Endothelial cell of umbilical vein (primary cell): ENCODE data around the gene CEP63. TPM values are rescaled to one million over a fixed set of nuclear protein-coding genes. Genes with fewer than 3 reads are reported as not detected.

Experiments
- BruUV-seq: library from RNA; stranded (reverse); fragments of 400-500 nt; replicated peaks from 2 replicates; lab custom pipeline; 2021; lab: Mats Ljungman, UMichigan
- CTCF ChIA-PET: fragments of 300-600, 350-600 bp; sonication (Branson Sonifier 250); formaldehyde crosslinking; loops from one replicate; lab custom pipeline; 2021; ENCODE audit warnings: antibody characterized with exemption, inconsistent platforms; lab: Charles Lee
- POLR2A ChIA-PET: fragments of 300-600, 350-600 bp; sonication (Branson Sonifier 250); formaldehyde crosslinking; loops from one replicate; lab custom pipeline; 2021; ENCODE audit warnings: antibody characterized with exemption, inconsistent platforms; lab: Charles Lee
- DNase-seq: peaks from one replicate; pipeline ENCODE4 v3.0.0-alpha.2; 2011; ENCODE audit warnings: low read depth, low spot score
- FAIRE-seq: peaks from 2 replicates; lab custom pipeline; 2011; peaks lifted over from hg19 to GRCh38; lab: Jason Lieb, UNC
- H2AFZ ChIP-seq: 2 replicates; pipeline ENCODE4 v1.6.0; 2012; ENCODE audit warnings: low read depth, low read length, control low read depth, inconsistent platforms
- H3K27ac ChIP-seq: 2 replicates; pipeline ENCODE4 v1.5.1; 2011; ENCODE audit warnings: low read depth, mild to moderate bottlenecking, control low read depth, low read length, moderate library complexity; ENCODE audit not compliant: insufficient read depth
- H3K27me3 ChIP-seq, 2 experiments: 2 replicates each; pipeline versions ENCODE4 v1.6.0 to v1.6.1; 2011; ENCODE audit warnings: low read length in 2 of 2, mixed read lengths in 1 of 2; ENCODE audit not compliant: control insufficient read depth in 2 of 2, insufficient read depth in 2 of 2
- H3K36me3 ChIP-seq, 2 experiments: 2 replicates in 1 of 2; 3 replicates in 1 of 2; pipeline ENCODE4 v1.5.1; 2011; ENCODE audit warnings: low read length in 2 of 2, mild to moderate bottlenecking in 1 of 2, moderate library complexity in 1 of 2; ENCODE audit not compliant: control insufficient read depth in 2 of 2, insufficient read depth in 2 of 2; ENCODE audit errors: extremely low read depth in 1 of 2
- H3K4me1 ChIP-seq: 3 replicates; pipeline ENCODE4 v1.5.1; 2011; ENCODE audit warnings: mild to moderate bottlenecking, low read length; ENCODE audit not compliant: control insufficient read depth, insufficient read depth; ENCODE audit errors: extremely low read depth
- H3K4me2 ChIP-seq: 2 replicates; pipeline ENCODE4 v1.6.1; 2011; ENCODE audit warnings: low read length, control low read depth, mixed read lengths; ENCODE audit not compliant: insufficient read depth
- H3K4me3 ChIP-seq, 3 experiments: fragments of 200-600 bp in 1 of 3; sonication (generic), shearing (Covaris generic) in 1 of 3; replicated peaks in 1 of 3; 2 replicates each; pipeline ENCODE4 v1.5.1; 2011 to 2016; ENCODE audit warnings: control low read depth in 3 of 3, low read length in 3 of 3, mild to moderate bottlenecking in 2 of 3, inconsistent platforms in 1 of 3, low read depth in 1 of 3, moderate library complexity in 1 of 3; ENCODE audit not compliant: insufficient read depth in 1 of 3
- H3K79me2 ChIP-seq: 2 replicates; pipeline ENCODE4 v1.6.0; 2012; ENCODE audit warnings: low read length, inconsistent platforms; ENCODE audit not compliant: control insufficient read depth, insufficient read depth
- H3K9ac ChIP-seq: replicated peaks from 2 replicates; pipeline ENCODE3; 2011; ENCODE audit warnings: low read length, control low read depth; ENCODE audit not compliant: insufficient read depth; ENCODE audit errors: extremely low read depth
- H3K9me1 ChIP-seq: replicated peaks from 3 replicates; pipeline ENCODE4 v1.6.0; 2011; ENCODE audit warnings: mild to moderate bottlenecking, low read length; ENCODE audit not compliant: control insufficient read depth, insufficient read depth; ENCODE audit errors: extremely low read depth
- H3K9me3 ChIP-seq: replicated peaks from 2 replicates; pipeline ENCODE4 v1.5.1; 2012; ENCODE audit warnings: low read length, inconsistent platforms; ENCODE audit not compliant: control insufficient read depth, insufficient read depth
- H4K20me1 ChIP-seq: replicated peaks from 2 replicates; pipeline ENCODE3; 2011; ENCODE audit warnings: mild to moderate bottlenecking, low read length; ENCODE audit not compliant: control insufficient read depth, insufficient read depth; ENCODE audit errors: extremely low read depth
- CTCF ChIP-seq, 2 donors: IDR thresholded peaks; 1 replicate in 1 of 2; 2 replicates in 1 of 2; pipeline ENCODE4 v1.5.1; 2011; ENCODE audit warnings: low read length in 2 of 2, mild to moderate bottlenecking in 2 of 2, moderate library complexity in 2 of 2, control low read depth in 1 of 2, inconsistent platforms in 1 of 2, low read depth in 1 of 2; ENCODE audit not compliant: insufficient read depth in 1 of 2; ENCODE audit errors: extremely low read depth in 1 of 2
- EZH2 ChIP-seq: IDR thresholded peaks from 2 replicates; pipeline ENCODE4 v1.6.1; 2012; ENCODE audit warnings: borderline replicate concordance, low read depth, mild to moderate bottlenecking, moderate library complexity, low read length, inconsistent platforms; ENCODE audit not compliant: severe bottlenecking
- FOS ChIP-seq: IDR thresholded peaks from 2 replicates; pipeline ENCODE4 v1.6.1; 2011; ENCODE audit warnings: mild to moderate bottlenecking, low read length, moderate library complexity, borderline replicate concordance; ENCODE audit not compliant: insufficient read depth
- GATA2 ChIP-seq: IDR thresholded peaks from 2 replicates; pipeline ENCODE4 v1.7.0; 2011; ENCODE audit warnings: low read depth, mild to moderate bottlenecking, moderate library complexity, mixed read lengths, low read length; ENCODE audit not compliant: insufficient read length, insufficient read depth
- JUN ChIP-seq: IDR thresholded peaks from 2 replicates; pipeline ENCODE4 v1.6.1; 2011; ENCODE audit warnings: borderline replicate concordance, low read depth; ENCODE audit not compliant: insufficient read length, insufficient read depth
- MAX ChIP-seq: IDR thresholded peaks from 2 replicates; pipeline ENCODE4 v1.6.1; 2011; ENCODE audit not compliant: insufficient read depth, insufficient read length
- MYC ChIP-seq: IDR thresholded peaks from one replicate; pipeline ENCODE4 v1.6.1; 2011; ENCODE audit warnings: mild to moderate bottlenecking, low read depth, low read length
- POLR2A ChIP-seq: IDR thresholded peaks from 2 replicates; pipeline ENCODE4 v1.6.1; 2012; ENCODE audit warnings: low read depth, mild to moderate bottlenecking, control low read depth, low read length
- POLR2AphosphoS5 ChIP-seq: IDR thresholded peaks from 2 replicates; pipeline ENCODE4 v1.6.1; 2012; ENCODE audit warnings: low read depth, mild to moderate bottlenecking, control low read depth, low read length, moderate library complexity; ENCODE audit not compliant: insufficient read depth
- dilution Hi-C: fragments of 300-500 bp; cut with MboI; formaldehyde crosslinking; loops from one replicate; pipeline ENCODE4 v1.15.0; 2019; ENCODE audit warnings: low sequenced_read_pairs; ENCODE audit not compliant: extremely low pct_ligation_motif_present
- intact Hi-C: fragments of 100-400 bp; cut with micrococcal nuclease; formaldehyde crosslinking; loops from one replicate; pipeline ENCODE4 v1.10.0; 2022
- polyA plus RNA-seq, 4 experiments: library from polyadenylated mRNA; depleted of rRNA in 3 of 4; stranded (reverse) in 3 of 4; unstranded in 1 of 4; fragments of >200 nt; gene quantifications; 2 replicates each; pipeline versions ENCODE4 v1.2.1 to v1.2.3, GENCODE V29; 2011 to 2012; ENCODE audit warnings: missing spikeins in 1 of 4
- total RNA-seq: library from RNA; stranded (reverse); gene quantifications from 2 replicates; pipeline ENCODE4 v1.2.3, GENCODE V29; 2021

CEP63 gene
- total and polyA plus RNA-seq, 2 donors (not counting 3 experiments of a cell fraction or from before 2014, with no cell fraction given): 5.7 to 29.4 TPM

GRCh38 chr3:134563601-134564000 lies 77.7 kb downstream of the CEP63 start:
- ChIA-PET POLR2A (no interaction called here), CTCF (no interaction called here)
- TF ChIP-seq MAX: no peak
- no peak for TF ChIP-seq EZH2
- no peak for TF ChIP-seq CTCF (IDR thresholded peaks at IDR 0.05; ENCODE audit: extremely low read depth in 1 of 2, insufficient read depth in 1 of 2, low read depth in 1 of 2, low read length in 2 of 2)
- no peak for TF ChIP-seq JUN
- no peak for TF ChIP-seq GATA2
- no peak for TF ChIP-seq POLR2AphosphoS5
- TF ChIP-seq FOS: no peak
- TF ChIP-seq MYC: no peak
- TF ChIP-seq POLR2A: no peak
- Histone ChIP-seq H3K9me3 (no peaks in the 10 kb centered on the region), H3K9ac (no peak overlapping the region), H2AFZ (no peak overlapping the region), H3K9me1 (no peaks in the 10 kb centered on the region), H3K36me3 (peaks cover 0 to 2% of the 10 kb centered on the region in 2 experiments), H3K4me2 (no peak overlapping the region), H4K20me1 (no peaks in the 10 kb centered on the region), H3K27ac (no peak overlapping the region), H3K79me2 (no peaks in the 10 kb centered on the region), H3K4me1 (no peaks in the 10 kb centered on the region), H3K27me3 (no peaks in the 10 kb centered on the region), H3K4me3 (no peak overlapping the region)
- FAIRE-seq (no peak), DNase-seq (no peak)
- no TSS peak for BruUV-seq
- dilution Hi-C loops: no loop called here
- intact Hi-C loops: no loop called here
